ENCODE data around the gene NADSYN1.
"Not testable (repeated sequence)": the region's sequence is repeated elsewhere in the genome, so short reads cannot be mapped to it uniquely, and the experiment has no call there.

NADSYN1 gene

GRCh38 chr11:71527576-71528210, 74.7 kb downstream of the NADSYN1 start:
- no peak for DNase-seq

DNA sequence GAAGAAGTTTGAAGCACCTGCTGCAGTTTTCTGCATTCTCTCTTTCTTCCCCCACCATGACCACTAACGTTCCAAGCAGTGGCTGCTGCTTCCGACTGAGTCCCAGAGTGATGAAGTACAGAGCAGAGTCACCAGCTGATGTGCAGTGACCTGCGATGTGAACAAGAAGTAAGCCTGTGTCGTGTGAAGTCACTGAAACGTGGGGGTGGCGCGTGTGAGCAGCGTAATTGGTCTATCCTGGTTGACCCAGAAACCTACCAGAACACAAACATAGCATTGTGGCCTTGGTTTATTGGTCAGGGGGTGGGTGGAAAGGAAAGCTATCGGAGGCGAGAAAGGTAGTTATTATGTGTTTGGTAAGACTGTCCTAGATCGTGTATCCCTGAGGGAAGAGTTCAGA, 77.6 kb downstream of the NADSYN1 start:
- no peak for DNase-seq

- DNase-seq = no peak
Observed at GRCh38 chr11:71532036-71532610, 79.1 kb downstream of the NADSYN1 start.

DNA sequence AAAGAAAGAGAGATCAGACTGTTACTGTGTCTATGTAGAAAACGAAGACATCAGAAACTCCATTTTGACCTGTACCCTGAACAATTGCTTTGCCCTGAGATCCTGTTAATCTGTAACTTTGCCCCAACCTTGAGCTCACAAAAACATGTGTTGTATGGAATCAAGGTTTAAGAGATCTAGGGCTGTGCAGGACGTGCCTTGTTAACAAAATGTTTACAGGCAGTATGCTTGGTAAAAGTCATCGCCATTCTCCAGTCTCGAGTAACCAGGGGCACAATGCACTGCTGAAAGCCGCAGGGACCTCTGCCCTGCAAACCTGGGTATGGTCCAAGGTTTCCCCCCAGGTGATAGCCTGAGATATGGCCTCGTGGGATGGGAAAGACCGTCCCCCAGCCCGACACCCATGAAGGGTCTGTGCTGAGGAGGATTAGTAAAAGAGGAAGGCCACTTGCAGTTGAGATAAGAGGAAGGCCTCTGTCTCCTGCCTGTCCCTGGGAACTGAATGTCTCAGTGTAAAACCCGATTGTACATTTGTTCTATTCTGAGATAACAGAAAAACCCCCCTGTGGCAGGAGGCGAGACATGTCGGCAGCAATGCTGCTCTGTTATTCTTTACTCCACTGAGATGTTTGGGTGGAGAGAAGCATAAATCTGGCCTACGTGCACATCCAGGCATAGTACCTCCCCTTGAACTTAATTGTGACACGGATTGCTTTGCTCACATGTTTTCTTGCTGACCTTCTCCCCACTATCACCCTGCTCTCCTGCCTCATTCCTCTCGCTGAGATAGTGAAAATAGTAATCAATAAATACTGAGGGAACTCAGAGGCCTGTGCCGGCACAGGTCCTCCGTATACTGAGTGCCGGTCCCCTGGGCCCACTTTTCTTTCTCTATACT, 82.0 kb downstream of the NADSYN1 start:
- not testable (repeated sequence) for DNase-seq

DNA sequence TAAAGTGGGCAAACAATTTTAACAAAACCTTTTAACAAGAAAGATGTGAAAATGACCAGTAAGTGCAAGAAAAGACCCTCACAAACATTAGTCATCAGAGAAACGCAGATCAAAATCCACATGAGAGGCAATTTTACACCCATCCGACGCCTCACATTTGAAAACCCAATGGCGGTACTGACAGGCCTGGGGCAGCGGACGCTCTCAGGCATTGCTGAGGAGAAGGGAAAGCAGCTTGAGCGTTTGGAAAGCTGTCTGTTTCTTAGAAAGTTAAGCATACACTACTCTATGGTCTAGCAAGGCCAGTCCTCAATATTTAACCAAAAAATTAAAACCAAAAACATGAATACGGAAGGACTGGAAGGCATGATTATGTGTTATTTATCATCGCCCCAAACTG, 82.8 kb downstream of the NADSYN1 start:
- no peak for DNase-seq

GRCh38 chr11:71537537-71537936, 84.5 kb downstream of the NADSYN1 start:
- no peak for DNase-seq

GRCh38 chr11:71537977-71538665, 85.1 kb downstream of the NADSYN1 start, which contains the start of gene KRTAP5-8:
Gene KRTAP5-8 (plus strand): TSS chr11:71538025. CDS start chr11:71538056, 31 bp downstream.
- not testable (repeated sequence) for DNase-seq

GRCh38 chr11:71538666-71538990, 85.6 kb downstream of the NADSYN1 start:
- DNase-seq = no peak

DNA sequence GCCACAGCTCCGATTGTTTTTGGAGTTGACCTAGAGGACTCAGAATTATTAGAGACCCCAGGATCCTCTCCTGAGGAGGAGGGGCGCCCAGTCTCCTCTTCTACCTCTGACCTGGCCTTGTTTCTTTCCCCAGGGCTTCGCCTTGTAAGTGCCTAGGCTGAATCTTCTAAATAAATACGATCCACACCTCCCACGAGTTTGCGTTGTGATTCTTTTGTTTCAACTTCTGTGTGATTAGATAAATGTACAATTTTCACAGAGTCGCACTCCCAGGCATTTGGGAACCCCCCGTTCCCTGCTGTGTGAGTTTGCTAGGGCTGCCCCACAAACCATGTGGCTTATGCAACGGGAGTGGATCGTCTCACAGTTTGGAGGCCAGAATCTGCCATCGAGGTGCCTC, 86.0 kb downstream of the NADSYN1 start:
- DNase-seq = no peak

DNA sequence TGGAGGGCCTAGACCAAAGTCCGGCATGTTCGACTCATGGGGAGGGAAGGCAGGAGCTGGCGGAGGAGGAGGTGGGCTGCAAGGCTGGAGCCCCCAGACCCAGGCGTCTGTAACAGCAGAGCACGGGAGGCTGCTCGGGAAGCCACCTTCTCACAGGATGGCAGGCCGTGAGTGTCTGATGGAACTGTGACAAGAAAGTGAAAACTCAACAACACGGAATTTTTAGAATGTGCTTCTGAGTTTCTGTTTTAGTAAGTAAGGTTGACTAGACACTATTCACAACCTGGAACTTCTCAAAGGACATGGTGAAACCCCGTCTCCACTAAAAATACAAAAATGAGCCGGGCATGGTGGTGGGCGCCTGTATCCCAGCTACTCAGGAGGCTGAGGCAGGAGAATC, 87.0 kb downstream of the NADSYN1 start:
- DNase-seq = not testable (repeated sequence)

DNA sequence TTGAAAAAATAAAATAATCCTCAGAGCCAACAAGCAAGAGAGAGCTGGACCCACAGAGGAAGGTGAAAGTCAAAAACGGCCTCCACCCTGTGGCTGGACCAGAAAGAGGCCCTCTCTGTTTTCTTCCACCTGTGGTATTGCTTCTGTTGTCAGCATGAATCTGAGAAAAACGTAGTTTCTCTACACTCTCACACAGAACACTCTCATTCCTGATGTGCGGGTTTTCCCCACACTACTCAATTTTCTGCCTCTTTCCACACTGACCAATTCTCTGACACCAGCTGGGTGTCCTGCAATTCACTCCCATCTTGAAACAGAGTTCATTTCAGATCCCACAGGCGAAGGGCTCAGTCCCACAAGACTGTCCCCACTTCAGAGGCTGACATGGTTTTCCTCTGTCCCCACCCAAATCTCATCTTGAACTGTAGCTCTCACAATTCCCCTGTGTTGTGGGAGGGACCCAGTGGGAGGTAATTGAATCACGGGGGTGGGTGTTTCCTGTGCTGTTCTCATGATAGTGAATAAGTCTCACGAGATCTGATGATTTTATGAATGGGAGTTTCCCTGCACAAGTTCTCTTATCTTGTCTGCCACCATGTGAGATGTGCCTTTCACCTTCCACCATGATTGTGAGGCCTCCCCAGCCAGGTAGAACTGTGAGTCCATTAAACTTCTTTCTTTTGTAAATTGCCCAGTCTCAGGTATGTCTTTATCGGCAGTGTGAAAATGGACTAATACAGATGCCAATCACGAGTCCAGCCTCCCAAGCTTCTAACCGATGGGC, 87.7 kb downstream of the NADSYN1 start:
- DNase-seq = not testable (repeated sequence)

GRCh38 chr11:71542382-71542781, 89.4 kb downstream of the NADSYN1 start:
- no peak for DNase-seq

GRCh38 chr11:71542879-71543777, 90.1 kb downstream of the NADSYN1 start:
- no peak for DNase-seq

DNA sequence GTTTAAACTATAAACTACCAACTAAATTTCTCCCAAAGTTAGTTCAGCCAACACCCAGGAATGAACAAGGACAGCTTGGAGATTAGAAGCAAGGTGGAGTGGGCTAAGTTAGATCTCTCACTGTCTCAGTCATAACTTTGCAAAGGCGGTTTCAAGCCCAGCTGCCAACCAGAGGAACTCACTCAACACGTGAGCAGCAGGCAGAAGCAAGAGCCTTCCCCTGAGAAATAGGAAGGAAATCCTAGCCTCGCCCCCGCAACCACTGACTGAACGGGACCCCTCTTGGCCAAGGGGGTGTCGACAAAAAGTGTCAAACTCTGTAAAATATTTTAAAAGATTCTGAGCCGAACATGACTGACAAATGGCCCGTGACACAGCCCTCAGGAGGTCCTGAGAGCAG, 90.9 kb downstream of the NADSYN1 start:
- no peak for DNase-seq

DNA sequence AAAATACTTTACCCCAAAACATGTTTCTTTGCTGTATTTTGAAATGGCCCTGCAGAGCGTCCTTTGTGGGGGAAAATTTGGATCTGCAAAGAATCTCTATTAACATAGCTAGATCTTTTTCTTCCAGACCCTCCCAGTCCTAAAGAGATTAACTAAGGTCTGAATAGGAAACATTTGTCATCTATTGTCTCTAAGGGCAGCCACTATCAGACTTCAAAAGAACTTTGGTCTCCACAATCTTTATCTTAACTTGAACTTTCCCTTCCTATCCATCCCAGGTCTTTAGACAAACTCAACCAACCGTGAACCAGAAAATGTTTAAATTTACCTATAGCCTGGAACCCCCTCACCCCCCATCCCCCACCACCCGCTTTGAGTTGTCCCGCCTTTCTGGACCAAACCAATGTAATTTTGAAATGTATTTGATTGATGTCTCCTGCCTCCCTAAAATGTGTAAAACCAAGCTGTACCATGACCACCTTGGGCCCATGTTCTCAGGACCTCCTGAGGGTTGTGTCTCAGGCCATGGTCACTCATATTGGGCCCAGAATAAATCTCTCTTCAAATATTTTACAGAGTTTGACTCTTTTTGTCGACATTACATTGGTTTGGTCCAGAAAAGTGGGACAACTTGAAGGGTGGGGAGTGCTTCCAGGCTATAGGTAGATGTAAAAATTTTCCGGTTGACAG, 91.7 kb downstream of the NADSYN1 start:
- no peak for DNase-seq

DNA sequence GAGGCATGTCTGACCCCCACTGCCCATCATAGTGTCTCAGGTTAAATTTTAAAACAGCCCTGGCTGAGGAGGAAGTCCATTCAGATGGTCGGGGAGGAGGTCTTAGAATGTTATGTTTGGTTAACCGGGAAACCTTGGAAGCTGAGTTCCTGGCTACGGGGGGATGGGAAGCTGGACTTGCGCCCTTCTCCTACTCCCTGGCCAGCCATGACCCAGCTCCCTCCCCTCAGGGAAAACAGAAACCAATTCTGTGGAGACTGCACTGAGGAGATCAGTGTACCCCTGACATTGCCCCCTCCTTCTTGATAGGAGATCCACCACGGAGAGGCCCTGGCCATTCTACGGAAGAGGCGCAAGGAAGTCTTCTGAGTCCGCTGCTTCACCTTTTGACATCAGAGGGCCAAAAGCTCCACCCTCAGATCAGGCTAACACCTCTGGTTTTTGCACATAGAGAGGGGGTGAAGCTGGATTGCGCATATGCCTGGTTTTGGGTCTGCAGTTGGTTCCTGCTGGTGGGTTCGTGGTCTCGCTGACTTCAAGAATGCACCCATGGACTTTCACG, 92.5 kb downstream of the NADSYN1 start:
- DNase-seq = no peak

DNA sequence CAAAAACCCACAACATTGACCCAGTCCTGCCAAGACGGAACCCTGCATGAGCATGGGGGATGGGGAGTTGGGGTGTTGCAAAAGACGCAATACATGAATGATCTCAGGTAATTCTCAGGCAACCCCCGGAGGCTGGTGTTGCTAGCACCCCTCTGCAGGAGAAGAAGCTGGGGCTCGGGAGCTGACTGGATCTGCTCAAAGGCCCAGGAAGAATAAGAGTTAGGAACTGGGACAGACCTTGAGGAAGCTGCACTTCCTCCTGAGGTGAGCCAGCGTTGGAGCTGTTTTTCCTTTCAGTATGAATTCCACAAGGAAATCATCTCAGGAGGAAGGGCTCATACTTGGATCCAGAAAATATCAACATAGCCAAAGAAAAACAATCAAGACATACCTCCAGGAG, 95.1 kb downstream of the NADSYN1 start, which contains the start of gene KRTAP5-9:
TSS of gene KRTAP5-9 (plus strand) at position 301 of the 400 bp plus-strand sequence. CDS start 238 bp downstream, outside the sequence.
- DNase-seq = no peak

DNA sequence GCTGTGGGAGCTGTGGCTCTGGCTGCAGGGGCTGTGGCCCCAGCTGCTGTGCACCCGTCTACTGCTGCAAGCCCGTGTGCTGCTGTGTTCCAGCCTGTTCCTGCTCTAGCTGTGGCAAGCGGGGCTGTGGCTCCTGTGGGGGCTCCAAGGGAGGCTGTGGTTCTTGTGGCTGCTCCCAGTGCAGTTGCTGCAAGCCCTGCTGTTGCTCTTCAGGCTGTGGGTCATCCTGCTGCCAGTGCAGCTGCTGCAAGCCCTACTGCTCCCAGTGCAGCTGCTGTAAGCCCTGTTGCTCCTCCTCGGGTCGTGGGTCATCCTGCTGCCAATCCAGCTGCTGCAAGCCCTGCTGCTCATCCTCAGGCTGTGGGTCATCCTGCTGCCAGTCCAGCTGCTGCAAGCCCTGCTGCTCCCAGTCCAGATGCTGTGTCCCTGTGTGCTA, 95.7 kb downstream of the NADSYN1 start:
- no peak for DNase-seq

All from NCI-H1436 (cell line).